DND-41 (cell line): ENCODE data around the gene SMPD3.

Experiments
- ATAC-seq: fragments of 200-7000 bp; cut with Tn5 transposase; 3 replicates; pipeline ENCODE4 v1.9.1; 2021; ENCODE audit warnings: low read depth; ENCODE audit not compliant: insufficient read depth
- DNase-seq: peaks from one replicate; pipeline ENCODE4 v3.0.0-alpha.2; 2020
- H2AFZ ChIP-seq: 2 replicates; pipeline ENCODE4 v1.6.0; 2012; ENCODE audit warnings: low read depth, low read length
- H3K27ac ChIP-seq: 2 replicates; pipeline ENCODE4 v1.5.1; 2012; ENCODE audit warnings: low read length, inconsistent platforms
- H3K27me3 ChIP-seq: fragments of 200-600 bp; sonication (generic); 2 replicates; pipeline ENCODE4 v1.6.0; 2012; ENCODE audit warnings: low read length, mild to moderate bottlenecking, inconsistent platforms; ENCODE audit not compliant: insufficient read depth, poor library complexity
- H3K36me3 ChIP-seq: 2 replicates; pipeline ENCODE4 v1.5.1; 2012; ENCODE audit warnings: low read length, inconsistent platforms; ENCODE audit not compliant: insufficient read depth
- H3K4me1 ChIP-seq: 2 replicates; pipeline ENCODE4 v1.5.1; 2012; ENCODE audit warnings: mild to moderate bottlenecking, low read length; ENCODE audit not compliant: insufficient read depth
- H3K4me2 ChIP-seq: 2 replicates; pipeline ENCODE4 v1.6.0; 2012; ENCODE audit warnings: mild to moderate bottlenecking, moderate library complexity, low read length, inconsistent platforms; ENCODE audit not compliant: insufficient read depth
- H3K4me3 ChIP-seq, 2 experiments: fragments of 200-600 bp in 1 of 2; shearing (Covaris generic) in 1 of 2; 2 replicates each; pipeline ENCODE4 v1.5.1; 2012 to 2016; ENCODE audit warnings: inconsistent platforms in 2 of 2, low read length in 2 of 2, mild to moderate bottlenecking in 2 of 2, low read depth in 1 of 2, moderate library complexity in 1 of 2
- H3K79me2 ChIP-seq: 2 replicates; pipeline ENCODE4 v1.6.0; 2012; ENCODE audit warnings: low read length, inconsistent platforms; ENCODE audit not compliant: insufficient read depth
- H3K9ac ChIP-seq: 2 replicates; pipeline ENCODE4 v1.6.0; 2012; ENCODE audit warnings: low read depth, mild to moderate bottlenecking, inconsistent platforms, low read length, moderate library complexity
- H3K9me3 ChIP-seq: 2 replicates; pipeline ENCODE4 v1.5.1; 2012; ENCODE audit warnings: low read length, moderate library complexity, mild to moderate bottlenecking, inconsistent platforms; ENCODE audit not compliant: insufficient read depth, severe bottlenecking
- H4K20me1 ChIP-seq: 2 replicates; pipeline ENCODE4 v1.6.0; 2012; ENCODE audit warnings: low read length; ENCODE audit not compliant: insufficient read depth
- EZH2 ChIP-seq: IDR thresholded peaks from 3 replicates; pipeline ENCODE4 v1.6.1; 2012; ENCODE audit warnings: borderline replicate concordance, low read depth, mild to moderate bottlenecking, moderate library complexity, low read length, inconsistent platforms; ENCODE audit not compliant: severe bottlenecking
- TF ChIP-seq, protein P1 (sequence below): IDR thresholded peaks from 2 replicates; pipeline ENCODE4 v1.5.1; 2012; ENCODE audit warnings: borderline replicate concordance, low read length, moderate library complexity, mild to moderate bottlenecking; ENCODE audit not compliant: poor library complexity, severe bottlenecking; ENCODE audit errors: extremely low read depth

The SMPD3 gene

DNA sequence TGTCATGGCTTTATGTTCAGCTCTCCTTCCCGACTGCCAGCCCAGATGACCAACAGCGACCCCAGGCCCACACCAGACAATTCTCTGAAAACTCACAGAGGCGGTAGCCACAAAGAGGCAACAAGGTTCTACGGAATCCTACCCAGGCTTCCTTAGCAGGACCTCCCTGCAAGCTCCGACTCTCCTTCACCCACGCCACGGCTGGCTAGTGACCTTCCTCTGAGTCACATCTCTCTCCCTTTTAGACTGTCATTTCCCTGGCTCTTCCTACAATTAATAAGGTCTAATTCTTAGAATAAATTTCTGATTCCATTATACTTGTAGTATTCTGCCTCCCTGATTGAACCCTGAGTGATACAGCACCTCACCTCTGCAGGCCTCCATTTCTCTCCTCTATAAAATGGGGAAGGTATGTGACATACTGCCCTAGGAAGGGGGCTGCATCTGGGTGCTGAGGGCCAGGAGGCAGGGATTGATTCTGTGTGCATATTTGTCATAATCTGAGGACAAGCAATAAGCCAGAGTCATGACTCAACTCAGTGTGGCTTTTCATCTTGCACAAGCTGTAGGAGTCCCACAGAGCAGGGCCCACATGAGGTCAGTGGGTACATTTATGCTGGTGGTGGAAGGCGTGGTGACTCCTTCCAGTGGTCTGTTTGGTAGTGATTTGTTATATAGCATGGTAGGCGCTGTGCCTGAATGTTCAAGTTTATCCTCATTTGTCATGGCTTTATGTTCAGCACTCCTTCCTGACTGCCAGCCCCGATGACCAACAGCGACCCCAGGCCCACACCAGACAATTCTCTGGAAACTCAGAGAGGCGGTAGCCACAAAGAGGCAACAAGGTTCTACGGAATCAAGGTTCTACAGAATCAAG is 46.2 kb downstream of the SMPD3 start:
- Histone ChIP-seq H4K20me1 (no peaks in the 10 kb centered on the region), H3K36me3 (no peaks in the 10 kb centered on the region), H3K4me1 (0 out of 2 replicates have a peak, but pooled peaks cover 2% of the 10 kb centered on the region), H3K79me2 (no peaks in the 10 kb centered on the region), H3K4me3 (no peak overlapping the region), H3K9me3 (no peaks in the 10 kb centered on the region), H3K4me2 (no peak overlapping the region), H3K27me3 (no peaks in the 10 kb centered on the region), H3K27ac (no peak overlapping the region), H3K9ac (no peak overlapping the region), H2AFZ (no peak overlapping the region)
- TF ChIP-seq EZH2, result no peak
- TF ChIP-seq, protein P1, sequence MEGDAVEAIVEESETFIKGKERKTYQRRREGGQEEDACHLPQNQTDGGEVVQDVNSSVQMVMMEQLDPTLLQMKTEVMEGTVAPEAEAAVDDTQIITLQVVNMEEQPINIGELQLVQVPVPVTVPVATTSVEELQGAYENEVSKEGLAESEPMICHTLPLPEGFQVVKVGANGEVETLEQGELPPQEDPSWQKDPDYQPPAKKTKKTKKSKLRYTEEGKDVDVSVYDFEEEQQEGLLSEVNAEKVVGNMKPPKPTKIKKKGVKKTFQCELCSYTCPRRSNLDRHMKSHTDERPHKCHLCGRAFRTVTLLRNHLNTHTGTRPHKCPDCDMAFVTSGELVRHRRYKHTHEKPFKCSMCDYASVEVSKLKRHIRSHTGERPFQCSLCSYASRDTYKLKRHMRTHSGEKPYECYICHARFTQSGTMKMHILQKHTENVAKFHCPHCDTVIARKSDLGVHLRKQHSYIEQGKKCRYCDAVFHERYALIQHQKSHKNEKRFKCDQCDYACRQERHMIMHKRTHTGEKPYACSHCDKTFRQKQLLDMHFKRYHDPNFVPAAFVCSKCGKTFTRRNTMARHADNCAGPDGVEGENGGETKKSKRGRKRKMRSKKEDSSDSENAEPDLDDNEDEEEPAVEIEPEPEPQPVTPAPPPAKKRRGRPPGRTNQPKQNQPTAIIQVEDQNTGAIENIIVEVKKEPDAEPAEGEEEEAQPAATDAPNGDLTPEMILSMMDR, result no peak
- DNase-seq, result no peak
- ATAC-seq, result no peak

DNA sequence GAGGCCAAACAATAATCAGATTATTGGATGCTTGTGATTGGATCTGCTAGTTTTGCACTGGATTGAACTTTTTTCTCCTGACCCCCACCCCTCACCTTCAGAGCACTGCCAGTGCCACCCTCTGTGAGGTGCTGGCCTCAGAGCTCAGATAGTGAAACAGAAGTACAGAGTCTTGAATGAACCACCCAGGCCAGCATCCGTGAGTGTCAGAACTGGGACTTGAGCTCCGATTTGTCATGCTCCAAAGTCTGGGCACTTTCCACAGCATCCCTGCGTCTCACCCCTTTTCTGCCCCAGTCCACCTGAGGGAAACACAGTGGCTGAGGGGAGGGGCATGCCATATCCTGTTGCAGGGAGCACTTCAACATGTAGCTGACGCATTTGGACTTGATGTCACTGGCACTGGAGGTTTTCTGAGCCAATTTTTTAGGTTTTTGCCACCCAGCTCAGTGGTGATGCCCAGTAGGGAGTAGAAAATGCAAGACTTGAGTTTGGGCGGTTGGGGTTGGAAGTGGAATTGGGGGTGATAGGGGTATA is 47.3 kb downstream of the SMPD3 start:
- ATAC-seq, result peak; percentile 27; the same call in 1 of the 3 replicates
- H3K4me1 ChIP-seq, result peaks cover 13% of the 10 kb centered on the region

DNA sequence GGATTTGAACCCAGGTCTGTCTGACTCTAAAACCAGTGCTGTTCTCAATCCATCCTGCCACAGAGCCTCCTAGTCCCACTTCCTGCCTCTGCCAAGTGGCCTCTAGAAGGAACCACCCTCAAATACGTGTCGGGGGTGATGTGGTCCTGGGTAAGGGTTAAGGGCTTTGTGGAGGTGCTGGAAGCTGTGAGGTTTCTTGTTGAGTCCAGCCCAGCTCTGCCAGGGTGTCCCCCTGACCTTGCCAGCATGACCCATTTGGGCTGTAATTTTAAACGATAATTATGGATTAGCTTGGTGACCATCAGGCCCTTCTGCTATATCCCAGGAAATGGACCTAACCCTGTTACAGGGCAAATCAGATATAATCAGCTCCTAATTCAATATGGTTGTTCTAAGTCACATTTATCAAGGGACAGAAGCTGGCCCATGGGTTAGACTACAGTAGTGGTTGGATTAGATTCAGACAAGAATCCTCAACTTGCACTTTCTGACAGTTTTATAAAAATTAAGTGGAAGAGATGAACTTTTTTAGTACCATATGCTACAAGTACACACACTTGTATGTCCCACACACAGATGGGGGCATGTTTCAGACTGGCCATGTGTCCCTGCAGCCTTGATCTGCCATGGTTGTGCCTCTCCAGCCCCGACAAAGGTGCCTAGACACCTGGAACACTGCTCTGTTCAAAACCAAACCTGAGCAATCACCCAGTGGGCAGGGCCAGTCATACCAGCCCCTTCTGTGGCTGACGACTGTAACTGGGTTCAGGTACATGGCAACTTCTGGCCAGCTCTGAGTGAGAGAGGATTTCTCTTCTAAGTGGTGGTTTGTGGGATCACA is 48.0 kb downstream of the SMPD3 start:
- H3K27me3 ChIP-seq, result no peaks in the 10 kb centered on the region

More for the DNA sequence above, 47.3 kb downstream of the SMPD3 start:
- Histone ChIP-seq H3K9me3 (no peaks in the 10 kb centered on the region), H3K27me3 (no peaks in the 10 kb centered on the region), H3K36me3 (no peaks in the 10 kb centered on the region), H2AFZ (no peak overlapping the region), H3K27ac (no peak overlapping the region), H4K20me1 (no peaks in the 10 kb centered on the region), H3K9ac (no peak overlapping the region), H3K4me2 (no peak overlapping the region), H3K4me3 (no peak overlapping the region), H3K79me2 (no peaks in the 10 kb centered on the region)
- TF ChIP-seq, protein P1, result no peak
- no peak for TF ChIP-seq EZH2
- DNase-seq, result no peak

More for the DNA sequence above, 48.0 kb downstream of the SMPD3 start:
- Histone ChIP-seq H3K9ac (no peak overlapping the region), H3K36me3 (no peaks in the 10 kb centered on the region), H3K4me3 (no peak overlapping the region), H3K27ac (no peak overlapping the region; the same call in 1 of the 2 replicates), H4K20me1 (no peaks in the 10 kb centered on the region), H3K4me1 (peaks cover 14% of the 10 kb centered on the region), H3K9me3 (no peaks in the 10 kb centered on the region), H2AFZ (no peak overlapping the region), H3K4me2 (no peak overlapping the region), H3K79me2 (no peaks in the 10 kb centered on the region)
- TF ChIP-seq, protein P1, result no peak
- no peak for TF ChIP-seq EZH2
- ATAC-seq (no peak), DNase-seq (peak; percentile 34)
